K562 treated with DMSO at 1 percent for 4 hours (cell line): Measurements from ENCODE around the gene RNU6-1. TPM values are rescaled to one million over a fixed set of nuclear protein-coding genes. Genes with fewer than 3 reads are reported as not detected.

Source experiments
- total RNA-seq: library from RNA; unstranded; fragments of 300-600 nt; gene quantifications from 2 replicates; pipeline ENCODE4 v1.2.3, GENCODE V29; 2022; ENCODE audit not compliant: insufficient read depth

Gene RNU6-1
- not detected in 2 replicates for total RNA-seq

GRCh38 chr15:67839929-67840748, at the start of gene RNU6-1:
Gene RNU6-1 (minus strand): TSS chr15:67840045.

GRCh38 chr15:67824976-67825880, 14.6 kb downstream of the RNU6-1 start, which contains the start of gene SKOR1:
Gene SKOR1 (plus strand): TSS chr15:67825509. CDS start chr15:67825603, 94 bp downstream.

Other genes starting within 250 kb of the RNU6-1 start
- 0.84 and 1.5 TPM in 2 replicates for gene SKOR1, start 14.5 kb downstream of the RNU6-1 start, total RNA-seq
- 13.4 and 26.9 TPM in 2 replicates for gene PIAS1, start 214.3 kb upstream of the RNU6-1 start, total RNA-seq